K562 (cell line): ENCODE results near the gene RAD1. TPM values are rescaled to one million over a fixed set of nuclear protein-coding genes. Genes with fewer than 3 reads are reported as not detected.

Source experiments
- ATAC-seq: fragments of 200-7000 bp; cut with Tn5 transposase; 3 replicates; pipeline ENCODE4 v1.9.1; 2020; ENCODE audit warnings: moderate library complexity
- BruUV-seq: library from RNA; stranded (reverse); fragments of 400-500 nt; replicated peaks from 2 replicates; lab custom pipeline; 2021; lab: Mats Ljungman, UMichigan
- CTCF ChIA-PET: fragments of 300-600 bp; formaldehyde crosslinking; extraction: SDS; loops from one replicate; lab custom pipeline; 2021; ENCODE audit warnings: low intra/inter-chr PET ratio; lab: Yijun Ruan, JAX
- POLR2A ChIA-PET: fragments of 300-600, 350-650 bp; sonication (Branson Sonifier 250); formaldehyde crosslinking; extraction: SDS; loops from one replicate; lab custom pipeline; 2021; ENCODE audit warnings: antibody characterized with exemption, inconsistent platforms; lab: Yijun Ruan, JAX
- DNase-seq, 4 experiments: peaks; one replicate each; pipeline versions ENCODE4 v3.0.0 to v3.0.0-alpha.2; 2011 to 2018; ENCODE audit warnings: low spot score in 3 of 4, mixed read lengths in 3 of 4; ENCODE audit errors: extremely low read depth in 1 of 4
- FAIRE-seq: peaks from 2 replicates; lab custom pipeline; 2011; peaks lifted over from hg19 to GRCh38; lab: Jason Lieb, UNC
- H2AFZ ChIP-seq: 2 replicates; pipeline ENCODE4 v1.6.0; 2011; ENCODE audit warnings: low read depth, low read length, control low read depth, inconsistent platforms
- H3K27ac ChIP-seq: fragments of 200-600 bp; 3 replicates; pipeline ENCODE4 v1.8.0; 2011; ENCODE audit warnings: low read depth, mild to moderate bottlenecking, control low read depth, inconsistent platforms, low read length, moderate library complexity, mixed read lengths; ENCODE audit errors: extremely low read depth
- H3K27me3 ChIP-seq, 2 experiments: fragments of 300-600 bp in 1 of 2; 2 replicates in 1 of 2; 3 replicates in 1 of 2; pipeline versions ENCODE4 v1.6.0 to v1.8.0; 2011; ENCODE audit warnings: inconsistent platforms in 2 of 2, low read length in 2 of 2, mild to moderate bottlenecking in 1 of 2, mixed read lengths in 1 of 2, moderate library complexity in 1 of 2; ENCODE audit not compliant: control insufficient read depth in 2 of 2, insufficient read depth in 2 of 2
- H3K36me3 ChIP-seq: fragments of 300-600 bp; 3 replicates; pipeline ENCODE4 v1.8.0; 2011; ENCODE audit warnings: mild to moderate bottlenecking, low read length, inconsistent platforms; ENCODE audit not compliant: control insufficient read depth, insufficient read depth
- H3K4me1 ChIP-seq, 2 experiments: fragments of 200-600 bp in 1 of 2; replicated peaks in 1 of 2; 2 replicates in 1 of 2; 3 replicates in 1 of 2; pipeline versions ENCODE4 v1.5.1 to v1.8.0; 2011; ENCODE audit warnings: inconsistent platforms in 2 of 2, low read length in 2 of 2, mild to moderate bottlenecking in 1 of 2, mixed read lengths in 1 of 2, moderate library complexity in 1 of 2; ENCODE audit not compliant: control insufficient read depth in 2 of 2, insufficient read depth in 2 of 2
- H3K4me2 ChIP-seq: 2 replicates; pipeline ENCODE4 v1.6.1; 2011; ENCODE audit warnings: low read length, control low read depth, inconsistent platforms, mixed read lengths; ENCODE audit not compliant: insufficient read depth
- H3K4me3 ChIP-seq: fragments of 200-600 bp; sonication (generic), shearing (Covaris generic); 2 replicates; pipeline ENCODE4 v1.5.1; 2016; ENCODE audit warnings: control low read depth, inconsistent platforms
- H3K79me2 ChIP-seq: fragments of 200-600 bp; 3 replicates; pipeline ENCODE4 v1.8.0; 2011; ENCODE audit warnings: low read length, inconsistent platforms; ENCODE audit not compliant: control insufficient read depth, insufficient read depth
- H3K9ac ChIP-seq, 2 experiments: 2 replicates each; pipeline versions ENCODE4 v1.6.0 to v1.6.1; 2011; ENCODE audit warnings: low read depth in 2 of 2, low read length in 2 of 2, control low read depth in 1 of 2, inconsistent platforms in 1 of 2, mild to moderate bottlenecking in 1 of 2, mixed read lengths in 1 of 2; ENCODE audit not compliant: insufficient read depth in 1 of 2
- H3K9me1 ChIP-seq: one replicate; pipeline ENCODE4 v1.6.0; 2011; ENCODE audit warnings: inconsistent platforms, mild to moderate bottlenecking, low read length, moderate library complexity; ENCODE audit not compliant: control insufficient read depth, insufficient read depth
- H3K9me3 ChIP-seq: replicated peaks from 2 replicates; pipeline ENCODE4 v1.5.1; 2011; ENCODE audit warnings: low read depth, low read length, inconsistent platforms; ENCODE audit not compliant: control insufficient read depth, insufficient read depth
- H4K20me1 ChIP-seq: replicated peaks from 2 replicates; pipeline ENCODE4 v1.6.1; 2011; ENCODE audit warnings: low read length, inconsistent platforms, mixed read lengths; ENCODE audit not compliant: control insufficient read depth, insufficient read depth
- ATF3 ChIP-seq, 2 experiments: fragments of 450-650 bp in 1 of 2; sonication (generic) in 1 of 2; formaldehyde crosslinking in 1 of 2; IDR thresholded peaks in 1 of 2; conservative IDR thresholded peaks in 1 of 2; 2 replicates each; pipeline versions ENCODE4 v1.6.1 to v1.8.1; 2016 to 2023; ENCODE audit warnings: mild to moderate bottlenecking in 2 of 2, moderate library complexity in 2 of 2, inconsistent platforms in 1 of 2, missing genetic modification reagents in 1 of 2
- BRF2 ChIP-seq: IDR thresholded peaks from 3 replicates; pipeline ENCODE4 v1.6.1; 2011; ENCODE audit warnings: borderline replicate concordance, mild to moderate bottlenecking; ENCODE audit not compliant: insufficient read length, insufficient read depth
- CBX1 ChIP-seq: sonication (generic); IDR thresholded peaks from 2 replicates; pipeline ENCODE4 v1.6.1; 2016; ENCODE audit warnings: antibody characterized with exemption, low read depth, mild to moderate bottlenecking
- CBX3 ChIP-seq, 2 experiments: IDR thresholded peaks; 1 replicate in 1 of 2; 2 replicates in 1 of 2; pipeline ENCODE4 v1.6.1; 2012; ENCODE audit warnings: inconsistent platforms in 2 of 2, low read length in 2 of 2, borderline replicate concordance in 1 of 2, control low read depth in 1 of 2
- FOSL1 ChIP-seq: fragments of 200-800 bp; sonication (Bioruptor generic); conservative IDR thresholded peaks from 2 replicates; pipeline ENCODE4 v1.6.1; 2016; ENCODE audit warnings: missing genetic modification characterization, missing compliant biosample characterization
- KLF1 ChIP-seq: fragments of 450-650 bp; IDR thresholded peaks from 2 replicates; pipeline ENCODE4 v1.6.1; 2016; ENCODE audit warnings: missing genetic modification characterization, missing compliant biosample characterization
- NCOA4 ChIP-seq: fragments of 450-650 bp; IDR thresholded peaks from 2 replicates; pipeline ENCODE4 v1.6.1; 2018; ENCODE audit warnings: mild to moderate bottlenecking; ENCODE audit not compliant: partially characterized antibody
- NELFE ChIP-seq: IDR thresholded peaks from 2 replicates; pipeline ENCODE4 v1.6.1; 2011; ENCODE audit warnings: mild to moderate bottlenecking; ENCODE audit not compliant: insufficient read depth, insufficient read length
- PHB ChIP-seq: fragments of 250-450 bp; sonication (Bioruptor Pico); IDR thresholded peaks from 2 replicates; pipeline ENCODE4 v1.5.0; 2021
- RBM39 ChIP-seq: fragments of 200-400 bp; formaldehyde crosslinking; optimal IDR thresholded peaks from 2 replicates; pipeline ENCODE3; 2018; ENCODE audit warnings: low read depth, low read length
- TCF3 ChIP-seq: sonication (generic); formaldehyde crosslinking; IDR thresholded peaks from 2 replicates; pipeline ENCODE4 v1.4.0; 2020; ENCODE audit warnings: mild to moderate bottlenecking, missing genetic modification reagents
- TEAD4 ChIP-seq, 2 experiments: sonication (generic) in 1 of 2; formaldehyde crosslinking in 1 of 2; IDR thresholded peaks; 2 replicates each; pipeline versions ENCODE4 v1.6.1 to v1.8.0; 2012 to 2022; ENCODE audit warnings: borderline replicate concordance in 1 of 2, inconsistent platforms in 1 of 2, low read length in 1 of 2, mild to moderate bottlenecking in 1 of 2, missing genetic modification reagents in 1 of 2
- THAP7 ChIP-seq: fragments of 250-450 bp; sonication (Bioruptor Pico); IDR thresholded peaks from 2 replicates; pipeline ENCODE4 v1.5.0; 2021
- ZKSCAN8 ChIP-seq: fragments of 200-800 bp; sonication (Bioruptor generic); IDR thresholded peaks from 2 replicates; pipeline ENCODE4 v1.6.1; 2016; ENCODE audit warnings: missing genetic modification characterization, missing compliant biosample characterization
- ZNF174 ChIP-seq: fragments of 250-450 bp; sonication (Bioruptor Pico); IDR thresholded peaks from 2 replicates; pipeline ENCODE4 v1.4.0; 2020; ENCODE audit warnings: mild to moderate bottlenecking
- ZNF253 ChIP-seq: fragments of 250-450 bp; sonication (Bioruptor Pico); conservative IDR thresholded peaks from 2 replicates; pipeline ENCODE4 v1.6.1; 2021; ENCODE audit warnings: mild to moderate bottlenecking
- WGBS: fragments of 100-300 bp; shearing (Covaris generic); methylation state at CpG from one replicate; pipeline ENCODE4 v1.1.6; 2016; ENCODE audit warnings: low coverage, mixed read lengths; ENCODE audit not compliant: insufficient coverage; ENCODE audit errors: missing lambda C conversion rate; 5-methylcytosine and 5-hydroxymethylcytosine counted together
- in situ Hi-C: fragments of 300-500 bp; cut with MboI; formaldehyde crosslinking; loops from 4 replicates; pipeline ENCODE4 v1.15.0; 2018; ENCODE audit warnings: inconsistent platforms, mixed read lengths
- intact Hi-C: fragments of 100-400 bp; cut with micrococcal nuclease; formaldehyde crosslinking; loops from 2 replicates; pipeline ENCODE4 v1.14.2; 2022
- polyA plus RNA-seq, 8 experiments: library from polyadenylated mRNA; depleted of rRNA in 4 of 8; stranded (reverse) in 5 of 8; unstranded in 3 of 8; fragments of >200 nt; fragmentation: Nextera tagmentation in 2 of 8; fragmentation: Illumina TruSeq in 1 of 8; extraction: Ambion mirVana in 2 of 8; extraction: Trizol in 1 of 8; gene quantifications; 2 replicates each; pipeline versions ENCODE4 v1.2.1 to v1.2.3, GENCODE V29; 2011 to 2014; ENCODE audit warnings: inconsistent platforms in 1 of 8, missing spikeins in 1 of 8
- total RNA-seq, 7 experiments: library from RNA; depleted of rRNA in 6 of 7; stranded (reverse); fragments of >200 nt in 6 of 7; fragmentation: Illumina TruSeq in 2 of 7; extraction: Trizol in 2 of 7; gene quantifications; 2 replicates each; pipeline versions ENCODE4 v1.2.1 to v1.2.3, GENCODE V29; 2011 to 2021; ENCODE audit warnings: low replicate concordance in 1 of 7

The RAD1 gene
- total and polyA plus RNA-seq, 9 of the 15 experiments (the other 6 are each of a cell fraction or from before 2014, with no cell fraction given) = 44.5 to 148 (median 60.8) TPM

GRCh38 chr5:34915139-34915855 is at the start of gene RAD1, which contains the start of gene BRIX1 (continued):
- TF ChIP-seq ZNF253 (CRISPR knock-in tag) = no peak
- no peak for TF ChIP-seq ZKSCAN8

- peak in 3 of 4 experiments; percentile 16 to 31 (median 19) for DNase-seq
- ChIA-PET POLR2A (no interaction called here), CTCF (no interaction called here)
- peak; percentile 65 for FAIRE-seq
- in situ Hi-C loops (no loop called here), intact Hi-C loops (no loop called here)
- ATAC-seq = peak; percentile 48
- H3K36me3 ChIP-seq = peaks cover 25% of the 10 kb centered on the region; the same call in 2 of the 3 replicates
- no peaks in the 10 kb centered on the region for H3K79me2 ChIP-seq
- no peak overlapping the region for H2AFZ ChIP-seq
- no peak overlapping the region for H3K9ac ChIP-seq
- no peak overlapping the region for H3K4me3 ChIP-seq
- BruUV-seq = no TSS peak
- H3K27ac ChIP-seq = no peak overlapping the region
- 35% methylated on average over 1 of the region's 1 CpG for WGBS
- no peaks in the 10 kb centered on the region for H3K4me1 ChIP-seq
- no peaks in the 10 kb centered on the region for H3K9me3 ChIP-seq
- no peaks in the 10 kb centered on the region for H3K27me3 ChIP-seq
- no peaks in the 10 kb centered on the region for H3K9me1 ChIP-seq
- H3K4me2 ChIP-seq = no peak overlapping the region
- H4K20me1 ChIP-seq = no peaks in the 10 kb centered on the region
- TF ChIP-seq ATF3 (IDR thresholded peaks at IDR 0.05) (peak; percentile 25; the same call in 1 of the 2 replicates), ATF3 (CRISPR knock-in tag; conservative IDR thresholded peaks at IDR 0.05) (no peak), RBM39 (no peak), BRF2 (no peak), KLF1 (no peak), TEAD4 (IDR thresholded peaks at IDR 0.05; ENCODE audit: low read length) (peak; percentile 59; the same call in 1 of the 2 replicates), TEAD4 (CRISPR knock-in tag; IDR thresholded peaks at IDR 0.05; ENCODE audit: borderline replicate concordance) (no peak), THAP7 (no peak), TCF3 (CRISPR knock-in tag) (peak; percentile 51), NELFE (no peak), CBX3 (IDR thresholded peaks at IDR 0.05; ENCODE audit: borderline replicate concordance in 1 of 2, low read length in 2 of 2) (no peak), PHB (no peak), NCOA4 (no peak), CBX1 (no peak), ZNF174 (CRISPR knock-in tag) (no peak), FOSL1 (tag) (peak; percentile 51)
Measured at GRCh38 chr5:34959323-34959722, 44.0 kb upstream of the RAD1 start.
